Measurements from ENCODE around the gene CLEC7A. TPM values are rescaled to one million over a fixed set of nuclear protein-coding genes. Genes with fewer than 3 reads are reported as not detected.

Gene CLEC7A
- total RNA-seq, 1 donor from 2014 or later: 79.5 TPM

Other genes starting within 250 kb of the CLEC7A start
- gene KLRF2, start 248.7 kb downstream of the CLEC7A start, total RNA-seq: not detected
- gene CLEC2A, start 197.8 kb downstream of the CLEC7A start, total RNA-seq: not detected
- 88.3 TPM for gene CLEC12A, start 158.8 kb downstream of the CLEC7A start, total RNA-seq
- 0.95 TPM for gene CLEC1B, start 131.1 kb downstream of the CLEC7A start, total RNA-seq
- gene CLEC12B, start 119.6 kb downstream of the CLEC7A start, total RNA-seq: 1.7 TPM
- gene CLEC9A, start 99.5 kb downstream of the CLEC7A start, total RNA-seq: 0.30 TPM
- 9.7 TPM for gene CLEC1A, start 31.2 kb downstream of the CLEC7A start, total RNA-seq
- gene OLR1, start 41.9 kb upstream of the CLEC7A start, total RNA-seq: 172 TPM
- gene TMEM52B, start 48.8 kb upstream of the CLEC7A start, total RNA-seq: 3.6 TPM
- 108 TPM for gene GABARAPL1, start 82.7 kb upstream of the CLEC7A start, total RNA-seq
- 13.6 TPM for gene KLRD1, start 177.7 kb upstream of the CLEC7A start, total RNA-seq